Prostate gland (tissue), 2 donors: Measurements from ENCODE around the gene MYADM. TPM values are rescaled to one million over a fixed set of nuclear protein-coding genes. Genes with fewer than 3 reads are reported as not detected.

ENCODE experiments used
- DNase-seq: peaks from one replicate; pipeline ENCODE4 v3.0.0-alpha.2; 2019; ENCODE audit warnings: low spot score
- H3K27ac ChIP-seq, 2 donors: fragments of 200-600 bp; sonication (generic); 2 replicates each; pipeline ENCODE4 v1.5.1; 2017 to 2019
- H3K27me3 ChIP-seq: fragments of 200-600 bp; sonication (generic); replicated peaks from 2 replicates; pipeline ENCODE4 v1.5.1; 2019; ENCODE audit not compliant: insufficient read depth
- H3K36me3 ChIP-seq, 2 donors: fragments of 200-600 bp; sonication (generic); 1 replicate in 1 of 2; 2 replicates in 1 of 2; pipeline versions ENCODE4 v1.5.1 to v1.8.1; 2017 to 2019
- H3K4me1 ChIP-seq: fragments of 200-600 bp; sonication (generic); replicated peaks from 2 replicates; pipeline ENCODE4 v1.5.1; 2019
- H3K4me3 ChIP-seq, 2 donors: fragments of 200-600 bp; sonication (generic); 2 replicates each; pipeline ENCODE4 v1.5.1; 2017 to 2019
- H3K9me3 ChIP-seq: fragments of 200-600 bp; sonication (generic); 2 replicates; pipeline ENCODE4 v1.5.1; 2017
- CTCF ChIP-seq, 4 experiments: fragments of 200-600 bp in 2 of 4; fragments of 450-650 bp in 2 of 4; sonication (generic) in 2 of 4; IDR thresholded peaks; 1 replicate in 3 of 4; 2 replicates in 1 of 4; pipeline ENCODE4 v1.5.1; 2016 to 2019; ENCODE audit warnings: antibody characterized with exemption in 4 of 4, mild to moderate bottlenecking in 2 of 4, moderate library complexity in 2 of 4
- POLR2A ChIP-seq: fragments of 450-650 bp; IDR thresholded peaks from one replicate; pipeline ENCODE4 v1.6.1; 2016; ENCODE audit warnings: antibody characterized with exemption, mild to moderate bottlenecking
- POLR2AphosphoS5 ChIP-seq: sonication (generic); formaldehyde crosslinking; IDR thresholded peaks from one replicate; pipeline ENCODE4 v1.6.1; 2017; ENCODE audit warnings: antibody characterized with exemption
- WGBS: methylation state at CpG from one replicate; pipeline ENCODE4 v1.1.5; 2018; 5-methylcytosine and 5-hydroxymethylcytosine counted together
- intact Hi-C: fragments of 100-400 bp; cut with DNase I; formaldehyde crosslinking; loops from one replicate; pipeline ENCODE4 v1.14.2; 2022
- total RNA-seq, 2 donors: library from RNA; depleted of rRNA; stranded (reverse); fragments of >200 nt; gene quantifications; one replicate each; pipeline ENCODE4 v1.1.0, GENCODE V29; 2016

MYADM gene
- total RNA-seq, 2 donors from 2014 or later, result 56.4 to 96.3 TPM

GRCh38 chr19:53865523-53865917, 2.2 kb upstream of the MYADM start:
- TF ChIP-seq POLR2A (no peak), POLR2AphosphoS5 (no peak), CTCF (IDR thresholded peaks at IDR 0.05) (no peak)
- no peak overlapping the region for H3K27ac ChIP-seq
- no peaks in the 10 kb centered on the region for H3K4me1 ChIP-seq
- WGBS, result 69% methylated on average over 9 of the region's 9 CpGs
- H3K36me3 ChIP-seq, result no peaks in the 10 kb centered on the region
- DNase-seq, result no peak
- H3K9me3 ChIP-seq, result no peaks in the 10 kb centered on the region
- H3K27me3 ChIP-seq, result no peaks in the 10 kb centered on the region
- intact Hi-C loops, result loop anchor here (10.0 kb wide), 1 partner anchor 269 kb away; the partner anchor contains the start of gene CNOT3
- H3K4me3 ChIP-seq, result no peak overlapping the region

DNA sequence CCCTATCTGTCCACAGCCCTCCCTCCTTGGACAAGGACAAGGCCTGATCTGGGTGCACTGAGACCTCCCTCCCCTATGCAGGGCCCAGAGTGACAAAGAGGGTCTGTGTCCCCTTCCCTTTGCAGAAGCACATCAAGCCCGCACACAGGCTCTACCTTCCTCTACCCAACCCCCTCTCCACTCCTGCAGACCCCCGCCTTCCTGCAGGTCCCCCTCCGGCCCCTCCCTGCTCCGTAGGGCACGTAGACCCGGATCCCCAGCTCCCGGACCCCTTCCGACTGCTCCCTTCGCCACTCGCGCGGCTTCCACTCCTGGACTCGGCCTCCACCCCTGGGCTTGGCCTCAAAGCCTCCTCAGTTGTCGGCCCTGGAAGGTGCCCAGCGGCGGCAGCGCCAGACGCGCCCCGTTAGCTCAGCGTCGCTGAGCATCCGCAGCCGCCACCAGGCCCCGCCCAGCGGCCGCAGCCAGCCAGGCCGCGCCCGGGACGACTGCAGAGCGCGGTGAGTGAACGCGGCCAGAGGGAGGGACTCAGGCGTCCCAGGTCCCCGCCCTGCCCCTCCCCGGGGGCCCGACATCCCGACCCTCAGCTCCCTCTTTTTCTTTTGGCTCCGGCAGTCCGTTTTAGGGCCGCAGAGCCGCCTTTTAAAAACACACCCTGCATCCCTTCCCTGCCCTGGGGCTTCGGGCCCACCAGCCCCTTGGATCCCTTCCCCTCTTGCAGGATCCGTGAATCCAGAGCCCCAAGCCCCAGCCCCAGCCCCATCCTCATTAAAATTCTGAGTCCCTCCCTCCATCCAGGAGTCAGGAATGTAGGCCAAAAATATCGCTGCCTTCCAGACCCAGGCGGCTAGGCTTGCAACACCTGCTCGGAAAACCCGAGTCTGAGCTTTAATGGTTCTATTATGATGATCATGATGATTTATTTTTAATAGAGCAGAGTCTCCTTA, 1.5 kb upstream of the MYADM start:
- TF ChIP-seq POLR2AphosphoS5, result no peak
- peak in 1 of 4 experiments; percentile 14 for TF ChIP-seq CTCF (IDR thresholded peaks at IDR 0.05)
- peak; percentile 17 for TF ChIP-seq POLR2A
- Histone ChIP-seq H3K27ac (peak overlapping the region; percentile 90 to 93), H3K9me3 (no peaks in the 10 kb centered on the region), H3K36me3 (no peaks in the 10 kb centered on the region), H3K27me3 (no peaks in the 10 kb centered on the region), H3K4me3 (peak overlapping the region; percentile 25 to 80), H3K4me1 (no peaks in the 10 kb centered on the region)
- DNase-seq, result peak; percentile 32
- 2% methylated on average over 41 of the region's 50 CpGs for whole genome bisulfite sequencing
- intact Hi-C loops, result loop anchor here (10.0 kb wide), 1 partner anchor 269 kb away; the partner anchor contains the start of gene CNOT3

- Histone ChIP-seq H3K4me3 (peak overlapping the region; percentile 64 to 80), H3K27me3 (no peaks in the 10 kb centered on the region), H3K4me1 (no peaks in the 10 kb centered on the region), H3K27ac (peak overlapping the region; percentile 90 to 93), H3K9me3 (no peaks in the 10 kb centered on the region), H3K36me3 (no peaks in the 10 kb centered on the region)
- TF ChIP-seq POLR2AphosphoS5, result no peak
- no peak for TF ChIP-seq POLR2A
- TF ChIP-seq CTCF (IDR thresholded peaks at IDR 0.05), result no peak
- DNase-seq, result no peak
- 13% methylated on average over 14 of the region's 14 CpGs for WGBS
- intact Hi-C loops, result loop anchor here (10.0 kb wide), 1 partner anchor 268 kb away; the partner anchor contains the start of gene CNOT3
These were observed 838 bp upstream of the MYADM start for GRCh38 chr19:53866865-53867224.

- Histone ChIP-seq H3K27ac (peak overlapping the region; percentile 90 to 93), H3K4me3 (peak overlapping the region; percentile 64 to 80), H3K9me3 (no peaks in the 10 kb centered on the region), H3K27me3 (no peaks in the 10 kb centered on the region), H3K4me1 (no peaks in the 10 kb centered on the region), H3K36me3 (peaks cover under 1 to 4% of the 10 kb centered on the region in 2 donors)
- intact Hi-C loops, result loop anchor here (10.0 kb wide), 1 partner anchor 267 kb away; the partner anchor contains the start of gene CNOT3
- peak; percentile 22 for DNase-seq
- no peak for TF ChIP-seq CTCF (IDR thresholded peaks at IDR 0.05)
- peak; percentile 18 for TF ChIP-seq POLR2A
- 1% methylated on average over 28 of the region's 37 CpGs for WGBS
These were observed 608 bp downstream of the MYADM start for GRCh38 chr19:53868091-53868891.
